Fibroblast of lung (primary cell): ENCODE measurements around the gene RREB1. TPM values are rescaled to one million over a fixed set of nuclear protein-coding genes. Genes with fewer than 3 reads are reported as not detected.

Experiments
- DNase-seq, 2 donors: peaks; one replicate each; pipeline versions ENCODE4 v3.0.0 to v3.0.0-alpha.2; 2010; ENCODE audit warnings: low read depth in 2 of 2
- H2AFZ ChIP-seq: 2 replicates; pipeline ENCODE4 v1.5.1; 2012; ENCODE audit warnings: low read length, control low read depth, inconsistent platforms
- H3K27ac ChIP-seq: 2 replicates; pipeline ENCODE4 v1.5.1; 2011; ENCODE audit warnings: low read length, control low read depth; ENCODE audit not compliant: insufficient read depth
- H3K27me3 ChIP-seq: 2 replicates; pipeline ENCODE4 v1.5.1; 2011; ENCODE audit warnings: mild to moderate bottlenecking, low read length; ENCODE audit not compliant: control insufficient read depth, insufficient read depth
- H3K36me3 ChIP-seq: 2 replicates; pipeline ENCODE4 v1.5.1; 2011; ENCODE audit warnings: low read length; ENCODE audit not compliant: control insufficient read depth, insufficient read depth
- H3K4me1 ChIP-seq: 2 replicates; pipeline ENCODE4 v1.5.1; 2011; ENCODE audit warnings: low read length; ENCODE audit not compliant: control insufficient read depth, insufficient read depth; ENCODE audit errors: extremely low read depth
- H3K4me2 ChIP-seq: 2 replicates; pipeline ENCODE4 v1.5.1; 2011; ENCODE audit warnings: low read length, control low read depth; ENCODE audit not compliant: insufficient read depth; ENCODE audit errors: extremely low read depth
- H3K4me3 ChIP-seq, 4 experiments: fragments of 200-600 bp in 1 of 4; sonication (generic) in 1 of 4; replicated peaks in 1 of 4; 2 replicates each; pipeline ENCODE4 v1.5.1; 2011 to 2016; ENCODE audit warnings: low read length in 4 of 4, low read depth in 3 of 4, mild to moderate bottlenecking in 3 of 4, control low read depth in 2 of 4, inconsistent platforms in 1 of 4, mixed read lengths in 1 of 4; ENCODE audit not compliant: insufficient read depth in 1 of 4; ENCODE audit errors: control extremely low read depth in 1 of 4
- H3K79me2 ChIP-seq: 2 replicates; pipeline ENCODE4 v1.5.1; 2012; ENCODE audit warnings: mild to moderate bottlenecking, low read length, inconsistent platforms; ENCODE audit not compliant: control insufficient read depth, insufficient read depth
- H3K9ac ChIP-seq: 2 replicates; pipeline ENCODE4 v1.5.1; 2011; ENCODE audit warnings: mild to moderate bottlenecking, low read length, control low read depth; ENCODE audit not compliant: insufficient read depth
- H3K9me3 ChIP-seq: 2 replicates; pipeline ENCODE4 v1.5.1; 2012; ENCODE audit warnings: low read depth, low read length; ENCODE audit not compliant: control insufficient read depth, insufficient read depth
- H4K20me1 ChIP-seq: 2 replicates; pipeline ENCODE4 v1.5.1; 2011; ENCODE audit warnings: low read length; ENCODE audit not compliant: control insufficient read depth, insufficient read depth; ENCODE audit errors: extremely low read depth
- EZH2 ChIP-seq: IDR thresholded peaks from 2 replicates; pipeline ENCODE4 v1.5.1; 2012; ENCODE audit warnings: low read length, control low read depth, mild to moderate bottlenecking; ENCODE audit errors: missing control alignments
- polyA plus RNA-seq, 2 donors: library from polyadenylated mRNA; depleted of rRNA in 1 of 2; stranded (reverse) in 1 of 2; unstranded in 1 of 2; fragments of >200 nt; gene quantifications; 2 replicates each; pipeline ENCODE4 v1.2.1, GENCODE V29; 2011 to 2012; ENCODE audit warnings: missing spikeins in 1 of 2
- total RNA-seq: library from RNA; depleted of rRNA; stranded (reverse); fragments of >200 nt; gene quantifications from 2 replicates; pipeline ENCODE4 v1.2.1, GENCODE V29; 2014
- TF ChIP-seq, protein P1 (sequence below), 2 donors: IDR thresholded peaks in 1 of 2; conservative IDR thresholded peaks in 1 of 2; 1 replicate in 1 of 2; 2 replicates in 1 of 2; pipeline ENCODE4 v1.5.1; 2011 to 2012; ENCODE audit warnings: low read length in 2 of 2, control low read depth in 1 of 2, inconsistent platforms in 1 of 2, low read depth in 1 of 2, mild to moderate bottlenecking in 1 of 2

Gene RREB1
- total and polyA plus RNA-seq, 2 donors (not counting 1 experiment from before 2014, with no cell fraction given): 2.4 to 18.8 TPM

DNA sequence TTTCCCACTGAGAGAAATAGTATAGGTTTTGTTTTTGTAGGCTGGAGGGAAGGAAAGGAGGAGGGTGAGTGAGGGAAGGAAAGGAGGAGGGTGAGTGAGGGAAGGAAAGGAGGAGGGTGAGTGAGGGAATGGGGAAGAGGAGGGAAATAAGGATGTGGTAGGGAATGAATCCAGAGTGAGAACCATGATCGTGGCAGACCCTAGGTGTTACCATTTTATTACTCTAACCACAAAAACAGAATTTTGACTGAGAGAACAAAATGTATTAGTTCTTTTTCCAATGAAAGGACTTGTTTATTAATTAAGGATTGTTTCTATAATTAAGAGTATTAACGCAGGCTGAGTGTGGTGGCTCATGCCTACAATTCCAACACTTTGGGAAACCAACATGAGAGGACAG lies 188.8 kb downstream of the RREB1 start:
- TF ChIP-seq EZH2: no peak
- TF ChIP-seq, protein P1, sequence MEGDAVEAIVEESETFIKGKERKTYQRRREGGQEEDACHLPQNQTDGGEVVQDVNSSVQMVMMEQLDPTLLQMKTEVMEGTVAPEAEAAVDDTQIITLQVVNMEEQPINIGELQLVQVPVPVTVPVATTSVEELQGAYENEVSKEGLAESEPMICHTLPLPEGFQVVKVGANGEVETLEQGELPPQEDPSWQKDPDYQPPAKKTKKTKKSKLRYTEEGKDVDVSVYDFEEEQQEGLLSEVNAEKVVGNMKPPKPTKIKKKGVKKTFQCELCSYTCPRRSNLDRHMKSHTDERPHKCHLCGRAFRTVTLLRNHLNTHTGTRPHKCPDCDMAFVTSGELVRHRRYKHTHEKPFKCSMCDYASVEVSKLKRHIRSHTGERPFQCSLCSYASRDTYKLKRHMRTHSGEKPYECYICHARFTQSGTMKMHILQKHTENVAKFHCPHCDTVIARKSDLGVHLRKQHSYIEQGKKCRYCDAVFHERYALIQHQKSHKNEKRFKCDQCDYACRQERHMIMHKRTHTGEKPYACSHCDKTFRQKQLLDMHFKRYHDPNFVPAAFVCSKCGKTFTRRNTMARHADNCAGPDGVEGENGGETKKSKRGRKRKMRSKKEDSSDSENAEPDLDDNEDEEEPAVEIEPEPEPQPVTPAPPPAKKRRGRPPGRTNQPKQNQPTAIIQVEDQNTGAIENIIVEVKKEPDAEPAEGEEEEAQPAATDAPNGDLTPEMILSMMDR (conservative IDR thresholded peaks at IDR 0.05 in 1 of 2, IDR thresholded peaks at IDR 0.05 in 1 of 2; ENCODE audit: low read depth in 1 of 2, low read length in 2 of 2): no peak
- Histone ChIP-seq H3K4me2 (no peak overlapping the region), H3K4me3 (no peak overlapping the region), H4K20me1 (no peaks in the 10 kb centered on the region), H3K36me3 (peaks cover 8% of the 10 kb centered on the region), H3K4me1 (no peaks in the 10 kb centered on the region), H3K9ac (no peak overlapping the region), H2AFZ (no peak overlapping the region), H3K27ac (no peak overlapping the region), H3K79me2 (no peaks in the 10 kb centered on the region), H3K9me3 (no peaks in the 10 kb centered on the region), H3K27me3 (no peaks in the 10 kb centered on the region)
- DNase-seq: no peak

DNA sequence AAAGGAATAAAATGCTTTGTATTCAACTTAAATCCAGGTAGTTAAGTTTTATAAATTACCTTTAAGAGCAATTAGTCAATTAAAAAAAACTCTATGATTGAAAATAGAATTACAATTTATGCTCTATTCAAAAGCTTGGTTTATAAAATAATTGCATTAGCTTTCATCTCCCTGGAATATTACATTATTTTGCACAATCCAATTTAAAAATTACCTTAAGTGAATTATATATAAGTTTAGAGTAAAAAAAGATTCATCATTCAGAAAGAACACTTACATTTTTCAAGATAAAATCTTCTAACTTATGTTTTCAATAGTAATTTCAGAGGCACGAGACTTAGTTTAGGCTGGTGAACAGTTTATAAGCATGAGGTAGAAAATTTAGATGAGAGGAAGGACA lies 190.4 kb downstream of the RREB1 start:
- Histone ChIP-seq H3K27ac (no peak overlapping the region), H3K9me3 (no peaks in the 10 kb centered on the region), H3K79me2 (no peaks in the 10 kb centered on the region), H3K4me3 (no peak overlapping the region), H3K4me2 (no peak overlapping the region), H4K20me1 (no peaks in the 10 kb centered on the region), H3K9ac (no peak overlapping the region), H3K36me3 (peaks cover 8% of the 10 kb centered on the region), H2AFZ (no peak overlapping the region), H3K4me1 (no peaks in the 10 kb centered on the region), H3K27me3 (no peaks in the 10 kb centered on the region)
- DNase-seq: no peak
- TF ChIP-seq, protein P1 (conservative IDR thresholded peaks at IDR 0.05 in 1 of 2, IDR thresholded peaks at IDR 0.05 in 1 of 2; ENCODE audit: low read depth in 1 of 2, low read length in 2 of 2): no peak
- TF ChIP-seq EZH2: no peak

DNA sequence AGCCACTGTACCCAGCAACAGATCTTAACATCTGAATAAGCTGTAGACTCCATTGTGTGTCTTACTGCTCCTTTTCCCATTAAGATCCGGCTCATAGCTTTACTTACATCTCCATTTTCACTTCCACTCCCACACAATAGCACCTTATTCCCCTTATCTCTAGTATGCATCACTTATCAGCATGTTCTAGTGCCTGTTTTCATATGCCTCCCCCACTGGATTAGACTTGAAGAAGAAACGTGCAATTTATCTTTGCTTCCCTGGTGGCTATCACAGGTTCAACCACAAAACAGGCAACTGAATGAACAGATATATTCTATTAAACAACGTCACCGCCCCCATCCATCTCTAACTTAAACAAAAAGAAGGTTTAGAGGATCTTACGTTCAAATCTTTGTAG lies 193.2 kb downstream of the RREB1 start:
- no peak for DNase-seq
- Histone ChIP-seq H3K4me1 (no peaks in the 10 kb centered on the region), H3K79me2 (peaks cover 17% of the 10 kb centered on the region), H2AFZ (no peak overlapping the region), H3K9me3 (no peaks in the 10 kb centered on the region), H3K4me3 (no peak overlapping the region), H3K27me3 (no peaks in the 10 kb centered on the region), H3K36me3 (peaks cover 9% of the 10 kb centered on the region), H3K27ac (no peak overlapping the region), H4K20me1 (peaks cover 3% of the 10 kb centered on the region), H3K4me2 (no peak overlapping the region), H3K9ac (no peak overlapping the region)
- TF ChIP-seq EZH2: no peak
- TF ChIP-seq, protein P1 (conservative IDR thresholded peaks at IDR 0.05 in 1 of 2, IDR thresholded peaks at IDR 0.05 in 1 of 2; ENCODE audit: low read depth in 1 of 2, low read length in 2 of 2): no peak

Other genes starting within 250 kb of the RREB1 start
- gene SSR1, start 205.2 kb downstream of the RREB1 start, total RNA-seq: 55.7 and 65.6 TPM in 2 replicates
- gene SSR1, start 205.2 kb downstream of the RREB1 start, polyA plus RNA-seq: 237 and 266 TPM in 2 replicates